Endothelial cell of hepatic sinusoid (primary cell): ENCODE measurements around the gene RNF220.

ENCODE experiments used
- in situ Hi-C: cut with HindIII; loops from 2 replicates; pipeline ENCODE4 v1.10.0; 2017; ENCODE audit warnings: low sequenced_read_pairs

The RNF220 gene

GRCh38 chr1:44406737-44407429 is 1.8 kb downstream of the RNF220 start:
- in situ Hi-C loops, result no loop called here

GRCh38 chr1:44407430-44408211 is 2.6 kb downstream of the RNF220 start:
- in situ Hi-C loops, result no loop called here

DNA sequence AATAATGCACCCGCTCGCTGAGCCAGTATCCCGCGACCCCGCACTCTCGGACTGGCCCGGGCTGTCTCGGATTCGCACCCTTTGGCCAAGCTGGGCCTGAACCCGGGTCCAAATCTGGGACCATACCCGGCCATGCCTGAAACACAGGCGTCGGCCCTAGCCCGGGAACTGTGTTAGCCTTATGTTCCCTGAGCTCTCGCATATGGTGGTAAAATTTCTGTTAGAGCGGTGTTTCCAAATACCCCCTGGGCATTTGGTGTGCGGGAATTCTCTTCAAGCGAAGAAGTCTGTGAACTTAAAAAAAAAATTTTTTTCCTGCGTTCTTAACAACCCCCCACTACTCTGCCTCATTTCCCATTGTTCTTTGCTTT is 3.1 kb downstream of the RNF220 start:
- in situ Hi-C loops, result no loop called here

GRCh38 chr1:44408632-44409602 is 3.9 kb downstream of the RNF220 start:
- in situ Hi-C loops, result no loop called here

DNA sequence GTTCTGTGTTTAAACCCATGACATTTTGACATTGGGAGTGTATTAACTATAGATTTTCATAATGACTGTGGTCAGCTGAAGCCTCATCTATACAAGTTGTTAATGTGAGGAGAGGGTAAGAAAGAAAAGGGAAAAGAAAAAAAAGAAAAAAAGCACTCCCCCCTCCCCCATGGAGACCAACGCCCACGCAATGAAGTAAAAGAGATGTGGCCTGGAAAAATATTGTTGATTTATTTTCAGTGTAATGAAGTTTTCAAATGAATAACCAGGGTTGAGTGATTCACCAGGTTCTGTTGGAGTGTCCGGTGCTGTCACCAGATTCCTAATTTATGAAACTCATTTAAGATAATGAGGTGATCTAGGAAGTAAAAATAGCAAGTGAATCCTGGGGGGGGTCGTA is 4.7 kb downstream of the RNF220 start:
- in situ Hi-C loops, result no loop called here

- in situ Hi-C loops, result no loop called here
These were observed 6.8 kb downstream of the RNF220 start for GRCh38 chr1:44411861-44412260.

- in situ Hi-C loops, result no loop called here
These were observed 7.5 kb downstream of the RNF220 start for GRCh38 chr1:44412601-44413000.

DNA sequence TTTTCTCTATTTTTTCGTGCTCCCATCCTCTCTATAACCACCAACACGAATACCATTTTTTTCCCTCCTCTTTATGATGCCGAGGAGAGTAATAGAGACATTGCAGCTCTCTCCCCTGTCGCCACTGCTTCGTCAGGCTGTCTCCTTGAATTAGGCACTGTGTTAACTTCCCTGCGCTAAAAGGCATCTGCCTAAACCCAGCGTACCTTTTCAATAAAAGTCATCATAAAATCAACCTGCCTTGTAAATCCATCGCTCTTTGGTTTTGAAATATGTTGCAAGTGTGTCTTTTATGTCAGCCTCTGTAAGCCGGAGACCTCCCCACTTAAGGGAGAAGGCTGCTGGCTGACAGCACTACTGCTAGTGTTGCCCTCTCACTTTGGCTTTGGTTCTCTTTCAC is 8.7 kb downstream of the RNF220 start:
- in situ Hi-C loops, result no loop called here

DNA sequence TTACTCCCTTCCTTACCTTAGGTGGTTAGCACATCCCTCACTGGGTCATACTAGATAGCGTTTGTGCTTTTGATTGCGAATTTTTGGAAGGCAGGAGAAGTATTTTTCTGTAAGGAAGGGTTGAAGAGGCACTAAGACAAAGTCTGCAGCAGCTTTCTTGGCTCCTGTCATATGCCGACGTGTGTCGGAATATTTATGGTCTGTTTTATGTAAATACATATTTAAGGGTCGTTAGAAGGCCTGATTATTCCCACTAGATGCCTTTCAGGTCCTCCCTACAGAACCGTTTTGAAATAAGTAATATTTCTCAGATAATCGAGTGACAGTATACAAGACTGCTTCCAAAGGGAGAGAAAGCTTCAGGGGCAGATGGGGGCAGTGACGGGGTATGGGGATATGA is 10.0 kb downstream of the RNF220 start:
- in situ Hi-C loops, result no loop called here

GRCh38 chr1:44416408-44416807 is 11.4 kb downstream of the RNF220 start:
- in situ Hi-C loops, result no loop called here

DNA sequence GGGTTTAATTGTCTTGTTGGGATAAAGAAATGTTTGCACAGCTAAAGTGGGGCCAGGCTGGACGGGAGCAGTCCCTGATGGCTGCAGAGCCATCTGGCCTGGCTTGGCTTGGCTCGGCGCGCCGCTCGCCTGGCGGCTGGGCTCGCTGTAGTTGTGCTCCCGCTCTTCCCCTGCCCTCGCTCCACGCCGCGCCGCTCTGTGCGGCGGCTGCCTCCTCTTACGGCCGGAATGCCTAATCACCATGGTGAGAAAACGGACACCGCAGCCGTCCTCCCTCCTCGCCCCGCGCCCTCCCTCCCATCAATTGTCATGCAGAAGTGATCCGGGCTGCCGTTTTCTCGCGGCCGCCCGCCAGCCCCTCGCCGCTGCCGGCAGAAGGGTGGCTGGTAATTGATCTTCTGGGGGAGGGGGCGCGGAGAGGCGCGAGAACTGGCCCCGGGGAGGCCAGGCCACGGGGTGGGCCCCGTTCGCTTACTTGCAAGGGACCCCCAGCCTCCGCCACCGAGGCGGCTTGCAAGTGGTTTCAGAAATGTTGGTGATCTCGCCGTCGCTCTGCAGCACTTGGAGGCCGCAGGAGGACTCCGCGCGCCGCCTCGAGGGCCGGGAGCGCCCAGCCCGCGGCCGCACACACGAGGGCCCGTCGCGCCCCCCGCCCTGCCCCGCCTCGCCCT is 12.4 kb downstream of the RNF220 start:
- in situ Hi-C loops, result no loop called here

DNA sequence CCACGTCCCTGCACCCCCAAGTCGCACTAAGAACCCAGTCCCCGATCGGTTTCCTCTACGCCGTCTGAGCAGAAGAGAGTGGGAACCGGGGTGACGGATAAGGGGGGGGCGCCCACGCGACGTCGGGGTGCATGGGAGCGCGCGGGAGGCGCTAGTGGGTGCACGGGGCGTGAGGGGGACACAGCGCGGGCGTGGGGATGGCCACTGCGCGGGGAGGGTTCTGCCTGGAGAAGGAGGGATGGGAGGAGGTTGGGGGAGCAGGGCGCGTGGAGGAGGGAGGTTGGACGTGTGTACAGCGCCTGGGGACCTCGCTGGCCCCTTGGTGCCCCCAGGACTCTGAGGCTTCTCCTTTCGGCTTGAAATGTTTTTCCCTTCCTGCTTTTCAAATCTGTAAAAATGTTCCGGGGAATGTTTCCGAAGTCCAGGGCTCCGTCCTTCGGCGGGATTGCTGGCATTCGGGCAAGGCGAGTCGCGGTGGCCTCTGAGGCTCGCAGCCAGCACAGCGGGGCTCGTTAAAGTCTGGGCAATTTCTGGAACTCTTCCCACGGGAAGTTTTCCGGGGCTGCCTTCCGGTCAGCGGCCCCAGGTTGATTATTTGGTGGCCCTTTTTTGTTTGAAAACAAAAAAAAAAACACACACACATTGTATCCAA is 13.1 kb downstream of the RNF220 start:
- in situ Hi-C loops, result no loop called here

GRCh38 chr1:44419901-44420300 is 14.8 kb downstream of the RNF220 start:
- in situ Hi-C loops, result loop anchor here (5.0 kb wide), 1 partner anchor 132 kb away; no protein-coding TSS in a partner anchor

DNA sequence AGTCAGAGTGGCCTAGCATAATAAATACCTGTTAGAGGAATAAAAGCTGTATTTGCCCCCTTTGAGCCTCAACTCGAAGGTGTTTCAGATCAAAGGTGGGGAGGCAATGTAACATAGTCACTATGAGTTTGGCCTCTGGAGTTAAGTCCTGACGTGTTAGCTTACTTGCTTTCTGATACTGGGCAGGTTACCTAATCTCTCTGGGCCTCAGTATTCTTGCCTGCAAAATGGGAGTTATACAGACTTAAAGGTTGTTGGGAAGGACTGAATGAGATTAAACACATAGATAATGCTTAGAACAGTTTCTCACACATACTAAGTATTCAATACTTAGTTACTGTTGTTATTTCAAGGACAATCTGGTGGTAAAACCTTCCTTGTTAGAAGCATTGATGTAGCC is 15.5 kb downstream of the RNF220 start:
- in situ Hi-C loops, result loop anchor here (5.0 kb wide), 1 partner anchor 132 kb away; no protein-coding TSS in a partner anchor

GRCh38 chr1:44421446-44421884 is 16.4 kb downstream of the RNF220 start:
- in situ Hi-C loops, result loop anchor here (5.0 kb wide), 1 partner anchor 131 kb away; no protein-coding TSS in a partner anchor

- in situ Hi-C loops, result loop anchor here (5.0 kb wide), 1 partner anchor 130 kb away; no protein-coding TSS in a partner anchor
These were observed 17.1 kb downstream of the RNF220 start for GRCh38 chr1:44422161-44422560.

- in situ Hi-C loops, result loop anchor here (5.0 kb wide), 1 partner anchor 128 kb away; no protein-coding TSS in a partner anchor
These were observed 18.8 kb downstream of the RNF220 start for GRCh38 chr1:44423591-44424537.

- in situ Hi-C loops, result loop anchor here (5.0 kb wide), 1 partner anchor 128 kb away; no protein-coding TSS in a partner anchor
These were observed 19.7 kb downstream of the RNF220 start for GRCh38 chr1:44424747-44425146.
